Progenitor cell of endocrine pancreas (in vitro differentiated cells): ENCODE measurements around the gene SARS2. TPM values are rescaled to one million over a fixed set of nuclear protein-coding genes. Genes with fewer than 3 reads are reported as not detected.

ENCODE experiments used
- DNase-seq: peaks from one replicate; pipeline ENCODE4 v3.0.0; 2021; ENCODE audit warnings: low spot score; ENCODE audit not compliant: unreplicated experiment
- H3K27ac Mint-ChIP-seq: 2 replicates; pipeline ENCODE4 v1.8.0; 2021; ENCODE audit warnings: mild to moderate bottlenecking, moderate library complexity, mixed read lengths
- H3K27me3 Mint-ChIP-seq: 2 replicates; pipeline ENCODE4 v1.8.0; 2021; ENCODE audit warnings: mixed read lengths
- H3K36me3 Mint-ChIP-seq: 2 replicates; pipeline ENCODE4 v1.8.0; 2022; ENCODE audit warnings: mixed read lengths; ENCODE audit not compliant: insufficient read depth
- H3K4me1 Mint-ChIP-seq: 2 replicates; pipeline ENCODE4 v1.8.0; 2021; ENCODE audit warnings: low read depth, mixed read lengths
- H3K4me3 Mint-ChIP-seq: 2 replicates; pipeline ENCODE4 v1.8.0; 2021; ENCODE audit warnings: low read depth, mild to moderate bottlenecking, moderate library complexity, mixed read lengths
- H3K9me3 Mint-ChIP-seq: 2 replicates; pipeline ENCODE4 v1.8.0; 2021; ENCODE audit warnings: low read depth, mixed read lengths
- CTCF ChIP-seq: fragments of 200-600 bp; sonication (generic); IDR thresholded peaks from one replicate; pipeline ENCODE4 v1.5.0; 2021; ENCODE audit warnings: antibody characterized with exemption, mild to moderate bottlenecking; ENCODE audit not compliant: unreplicated experiment
- total RNA-seq: library from RNA; stranded (reverse); gene quantifications from 2 replicates; pipeline ENCODE4 v1.2.1, GENCODE V29; 2021

Gene SARS2
- total RNA-seq, 1 donor from 2014 or later, result 68.2 TPM

GRCh38 chr19:38952395-38953165 lies 22.0 kb upstream of the SARS2 start:
- Mint-ChIP-seq H3K9me3 (no peaks in the 10 kb centered on the region), H3K27ac (peak overlapping the region; percentile 66), H3K4me3 (no peak overlapping the region), H3K27me3 (peaks cover 8% of the 10 kb centered on the region), H3K36me3 (peaks cover 6% of the 10 kb centered on the region), H3K4me1 (peaks cover 13% of the 10 kb centered on the region)
- peak; percentile 60 for TF ChIP-seq CTCF
- no peak for DNase-seq

- TF ChIP-seq CTCF, result no peak
- H3K36me3 Mint-ChIP-seq, result peaks cover 8% of the 10 kb centered on the region
- H3K9me3 Mint-ChIP-seq, result no peaks in the 10 kb centered on the region
- no peak for DNase-seq
- no peak overlapping the region for H3K4me3 Mint-ChIP-seq
- peaks cover 13% of the 10 kb centered on the region for H3K4me1 Mint-ChIP-seq
- H3K27me3 Mint-ChIP-seq, result peaks cover 8% of the 10 kb centered on the region
- no peak overlapping the region for H3K27ac Mint-ChIP-seq
Observed at GRCh38 chr19:38951187-38951586, 20.6 kb upstream of the SARS2 start.

- Mint-ChIP-seq H3K9me3 (no peaks in the 10 kb centered on the region), H3K27me3 (peaks cover 8% of the 10 kb centered on the region), H3K27ac (peak overlapping the region; percentile 49), H3K36me3 (peaks cover 8% of the 10 kb centered on the region), H3K4me3 (peak overlapping the region; percentile 70), H3K4me1 (peaks cover 13% of the 10 kb centered on the region)
- TF ChIP-seq CTCF, result no peak
- DNase-seq, result peak; percentile 89
Observed at GRCh38 chr19:38949580-38950367, 19.2 kb upstream of the SARS2 start.

GRCh38 chr19:38946229-38947010 lies 15.9 kb upstream of the SARS2 start:
- DNase-seq, result no peak
- Mint-ChIP-seq H3K4me1 (peaks cover 2% of the 10 kb centered on the region), H3K4me3 (no peak overlapping the region), H3K27me3 (peaks cover 3% of the 10 kb centered on the region), H3K36me3 (peaks cover 12% of the 10 kb centered on the region), H3K9me3 (no peaks in the 10 kb centered on the region), H3K27ac (no peak overlapping the region)
- no peak for TF ChIP-seq CTCF

- peaks cover 6% of the 10 kb centered on the region for H3K27me3 Mint-ChIP-seq
- DNase-seq, result no peak
- peaks cover 2% of the 10 kb centered on the region for H3K4me1 Mint-ChIP-seq
- peaks cover 12% of the 10 kb centered on the region for H3K36me3 Mint-ChIP-seq
- no peak overlapping the region for H3K4me3 Mint-ChIP-seq
- TF ChIP-seq CTCF, result no peak
- H3K9me3 Mint-ChIP-seq, result no peaks in the 10 kb centered on the region
- no peak overlapping the region for H3K27ac Mint-ChIP-seq
Observed at GRCh38 chr19:38945562-38946228, 15.1 kb upstream of the SARS2 start.
